GM12878 (cell line): ENCODE measurements around the gene FAIM.

Experiments used
- CBFB ChIP-seq: IDR thresholded peaks from 2 replicates; pipeline ENCODE4 v1.6.1; 2016; ENCODE audit warnings: antibody characterized with exemption, low read depth
- EZH2 ChIP-seq: IDR thresholded peaks from 2 replicates; pipeline ENCODE4 v1.6.1; 2012; ENCODE audit warnings: low read depth, mild to moderate bottlenecking, control low read depth, inconsistent platforms, low read length, borderline replicate concordance; ENCODE audit not compliant: control insufficient read depth
- HDGF ChIP-seq: fragments of 450-650 bp; IDR thresholded peaks from 2 replicates; pipeline ENCODE4 v1.6.1; 2016; ENCODE audit warnings: antibody characterized with exemption
- IRF3 ChIP-seq: fragments of 450-650 bp; IDR thresholded peaks from 2 replicates; pipeline ENCODE4 v1.6.1; 2014; ENCODE audit warnings: mild to moderate bottlenecking
- PAX5 ChIP-seq: IDR thresholded peaks from 2 replicates; pipeline ENCODE4 v1.6.1; 2011; ENCODE audit warnings: low read depth, low read length, borderline replicate concordance
- RFX5 ChIP-seq: IDR thresholded peaks from 2 replicates; pipeline ENCODE4 v1.6.1; 2011; ENCODE audit warnings: low read depth, low read length, improper control_type of control experiment
- SIN3A ChIP-seq: IDR thresholded peaks from 2 replicates; pipeline ENCODE4 v1.6.1; 2012; ENCODE audit warnings: low read depth, low read length, improper control_type of control experiment
- SMC3 ChIP-seq: IDR thresholded peaks from 2 replicates; pipeline ENCODE4 v1.6.1; 2011; ENCODE audit warnings: low read length, improper control_type of control experiment, borderline replicate concordance
- ZNF24 ChIP-seq: fragments of 450-650 bp; IDR thresholded peaks from 2 replicates; pipeline ENCODE4 v1.6.1; 2017; ENCODE audit warnings: antibody characterized with exemption, mild to moderate bottlenecking
- TF ChIP-seq, protein P1 (sequence below), 3 experiments: IDR thresholded peaks in 2 of 3; conservative IDR thresholded peaks in 1 of 3; 2 replicates each; pipeline ENCODE4 v1.5.1; 2011; ENCODE audit warnings: low read depth in 3 of 3, low read length in 3 of 3, mild to moderate bottlenecking in 3 of 3, control low read depth in 2 of 3, moderate library complexity in 2 of 3, inconsistent platforms in 1 of 3, mixed read lengths in 1 of 3; ENCODE audit not compliant: control insufficient read depth in 2 of 3, insufficient read depth in 1 of 3; ENCODE audit errors: extremely low read depth in 1 of 3

- TF ChIP-seq EZH2, result no peak
- no peak for TF ChIP-seq ZNF24
- TF ChIP-seq SIN3A, result no peak
- TF ChIP-seq, protein P1, sequence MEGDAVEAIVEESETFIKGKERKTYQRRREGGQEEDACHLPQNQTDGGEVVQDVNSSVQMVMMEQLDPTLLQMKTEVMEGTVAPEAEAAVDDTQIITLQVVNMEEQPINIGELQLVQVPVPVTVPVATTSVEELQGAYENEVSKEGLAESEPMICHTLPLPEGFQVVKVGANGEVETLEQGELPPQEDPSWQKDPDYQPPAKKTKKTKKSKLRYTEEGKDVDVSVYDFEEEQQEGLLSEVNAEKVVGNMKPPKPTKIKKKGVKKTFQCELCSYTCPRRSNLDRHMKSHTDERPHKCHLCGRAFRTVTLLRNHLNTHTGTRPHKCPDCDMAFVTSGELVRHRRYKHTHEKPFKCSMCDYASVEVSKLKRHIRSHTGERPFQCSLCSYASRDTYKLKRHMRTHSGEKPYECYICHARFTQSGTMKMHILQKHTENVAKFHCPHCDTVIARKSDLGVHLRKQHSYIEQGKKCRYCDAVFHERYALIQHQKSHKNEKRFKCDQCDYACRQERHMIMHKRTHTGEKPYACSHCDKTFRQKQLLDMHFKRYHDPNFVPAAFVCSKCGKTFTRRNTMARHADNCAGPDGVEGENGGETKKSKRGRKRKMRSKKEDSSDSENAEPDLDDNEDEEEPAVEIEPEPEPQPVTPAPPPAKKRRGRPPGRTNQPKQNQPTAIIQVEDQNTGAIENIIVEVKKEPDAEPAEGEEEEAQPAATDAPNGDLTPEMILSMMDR (IDR thresholded peaks at IDR 0.05 in 2 of 3, conservative IDR thresholded peaks at IDR 0.05 in 1 of 3; ENCODE audit: control insufficient read depth in 2 of 3, extremely low read depth in 1 of 3, insufficient read depth in 1 of 3, low read depth in 3 of 3, low read length in 3 of 3), result no peak
- no peak for TF ChIP-seq PAX5
- no peak for TF ChIP-seq HDGF
- no peak for TF ChIP-seq SMC3
- no peak for TF ChIP-seq RFX5
- TF ChIP-seq IRF3, result no peak
- TF ChIP-seq CBFB, result no peak
These were observed 33.8 kb downstream of the FAIM start for GRCh38 chr3:138642226-138642926.
